DMS79 (cell line): ENCODE data around the gene RFLNA.

Source experiments
- DNase-seq: peaks from one replicate; lab custom pipeline; 2025; lab: John Stamatoyannopoulos, UW

The RFLNA gene, protein sequence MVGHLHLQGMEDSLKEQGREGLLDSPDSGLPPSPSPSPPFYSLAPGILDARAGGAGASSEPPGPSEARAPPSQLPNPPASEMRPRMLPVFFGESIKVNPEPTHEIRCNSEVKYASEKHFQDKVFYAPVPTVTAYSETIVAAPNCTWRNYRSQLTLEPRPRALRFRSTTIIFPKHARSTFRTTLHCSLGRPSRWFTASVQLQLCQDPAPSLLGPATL

DNA sequence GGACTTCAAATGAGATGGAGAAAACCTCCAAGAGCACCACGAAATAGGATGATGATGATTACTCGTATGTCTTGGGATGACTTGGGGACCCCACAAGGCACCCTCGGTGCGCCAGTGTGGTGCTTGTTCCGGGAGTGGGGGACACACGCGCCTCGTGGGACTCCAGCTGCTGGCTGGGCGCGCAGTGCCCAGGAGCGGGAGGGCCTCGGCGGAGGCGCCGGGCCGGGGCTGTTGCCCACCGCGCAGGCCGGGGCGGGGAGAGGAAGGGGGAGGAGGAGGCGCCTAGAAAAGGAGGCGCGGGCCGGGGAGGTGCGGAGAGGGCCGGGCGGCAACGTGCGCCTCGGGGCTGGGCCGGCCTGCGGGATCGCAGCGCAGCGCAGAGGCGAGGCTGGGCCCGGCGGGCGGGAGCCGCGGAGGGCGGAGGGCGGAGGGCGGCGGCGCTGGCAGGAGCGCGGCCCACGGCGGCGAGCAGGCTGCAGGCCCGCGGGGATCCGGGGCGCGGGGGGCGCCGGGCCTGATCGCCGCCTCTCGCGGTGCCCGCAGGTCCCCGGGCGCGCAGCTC, at the start of gene RFLNA:
RFLNA (plus strand) TSS at position 314 of the 562 bp plus-strand sequence. CDS start 337 bp downstream, outside the sequence.
- no peak for DNase-seq

DNA sequence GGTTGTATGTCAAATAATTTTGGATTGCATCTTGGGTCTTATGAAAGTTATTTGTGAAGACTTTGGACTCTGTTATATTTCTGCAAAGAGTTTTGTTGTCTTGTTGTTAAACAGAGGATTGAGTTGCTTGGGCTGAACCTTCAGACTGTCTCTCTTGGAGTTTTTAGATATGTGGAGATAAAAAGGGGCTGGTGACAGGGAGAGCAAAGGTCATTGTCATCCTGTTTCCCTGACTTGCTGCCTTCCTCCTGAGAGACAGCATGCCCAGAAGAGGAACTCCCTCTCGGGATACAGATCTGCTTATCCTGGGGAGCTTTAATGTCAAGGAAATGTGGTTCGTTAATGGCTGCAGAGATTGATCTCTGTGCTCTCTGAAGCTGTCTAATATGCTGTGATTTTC, 47.6 kb upstream of the RFLNA start:
- no peak for DNase-seq

DNA sequence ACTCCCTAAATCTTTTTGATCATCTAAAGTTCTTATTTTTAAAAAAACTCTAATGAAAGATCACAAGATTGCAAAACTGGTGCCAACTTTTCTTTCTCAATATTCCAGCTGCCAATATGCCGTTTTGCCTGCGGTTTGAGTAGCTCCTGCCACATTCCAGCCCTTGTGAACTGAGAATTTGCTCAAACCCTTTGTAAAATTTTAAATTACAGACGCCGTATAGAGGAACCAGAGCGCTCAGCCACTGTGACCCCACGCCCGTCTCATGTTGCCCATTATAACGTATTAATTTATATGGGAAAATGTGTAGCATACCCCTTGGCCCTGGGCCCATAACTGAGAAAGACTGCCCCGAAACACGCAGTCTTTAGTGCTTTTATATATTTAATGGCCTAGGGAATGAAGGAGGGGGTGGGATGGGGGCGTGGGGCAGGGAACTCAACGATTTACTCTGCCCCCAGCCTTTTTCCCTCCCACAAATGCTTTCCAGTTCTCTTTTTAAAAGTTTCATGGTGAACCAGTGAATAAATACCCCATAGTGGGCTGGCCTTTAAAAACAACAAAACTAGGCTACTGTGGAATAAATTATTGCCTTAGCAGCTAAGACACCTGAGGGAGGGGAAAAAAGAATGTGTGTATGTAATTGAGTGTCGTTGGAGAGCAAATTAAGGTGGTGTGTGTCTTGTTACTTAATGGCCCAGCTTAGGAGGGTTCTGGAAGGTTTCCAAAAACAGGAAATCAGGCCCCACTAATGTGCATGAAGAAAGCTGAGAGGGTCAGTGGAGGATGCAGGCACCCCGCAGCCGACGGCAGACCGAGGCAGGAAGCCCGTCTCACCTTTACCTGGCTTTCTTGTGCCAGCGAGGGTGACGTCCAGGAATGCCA, 45.7 kb upstream of the RFLNA start:
- peak; percentile 36 for DNase-seq

GRCh38 chr12:124251186-124251585, 43.7 kb upstream of the RFLNA start:
- DNase-seq, result no peak

GRCh38 chr12:124252964-124253363, 41.9 kb upstream of the RFLNA start:
- DNase-seq, result no peak

DNA sequence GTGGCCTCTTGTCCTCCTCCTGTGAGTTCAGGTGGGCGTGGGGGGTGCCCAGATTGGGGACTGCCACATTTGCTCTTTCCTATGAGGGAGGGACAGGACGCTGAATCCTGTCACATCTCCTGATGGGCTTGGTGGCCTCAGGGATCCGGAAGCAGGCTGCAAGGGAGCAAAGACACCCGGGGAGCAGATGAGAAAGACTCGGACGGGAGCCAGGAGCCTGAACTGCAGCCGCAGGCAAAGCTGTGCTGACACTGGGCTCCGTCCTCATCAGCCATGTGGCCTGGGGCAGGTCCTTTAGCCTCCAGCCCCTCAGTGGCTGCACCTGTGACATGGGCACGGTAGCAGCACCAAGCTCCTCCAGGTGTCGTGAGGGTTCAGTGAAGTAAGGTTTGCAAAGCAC, 40.8 kb upstream of the RFLNA start:
- DNase-seq, result no peak

- DNase-seq, result no peak
Measured at GRCh38 chr12:124259154-124260066, 35.5 kb upstream of the RFLNA start.

DNA sequence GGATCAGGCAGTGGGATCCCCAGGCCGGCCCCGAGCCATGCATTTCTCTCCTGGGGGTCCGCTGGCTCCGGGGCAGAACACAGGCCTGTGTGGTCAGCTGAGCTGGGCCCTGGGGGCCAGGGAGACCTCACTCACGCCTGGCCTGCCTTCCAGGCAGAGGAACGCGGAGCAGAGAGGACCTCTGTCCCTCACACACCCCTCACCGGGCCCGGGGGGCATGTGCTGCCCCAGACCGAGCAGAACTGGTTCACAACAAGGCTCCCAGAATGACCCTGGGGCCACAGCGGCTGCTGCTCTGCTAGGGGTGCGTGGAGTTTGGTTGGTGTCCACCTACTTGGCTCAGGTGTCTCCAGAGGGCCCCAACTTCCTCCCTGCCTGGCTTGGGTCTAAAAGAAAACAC, 33.0 kb upstream of the RFLNA start:
- no peak for DNase-seq

DNA sequence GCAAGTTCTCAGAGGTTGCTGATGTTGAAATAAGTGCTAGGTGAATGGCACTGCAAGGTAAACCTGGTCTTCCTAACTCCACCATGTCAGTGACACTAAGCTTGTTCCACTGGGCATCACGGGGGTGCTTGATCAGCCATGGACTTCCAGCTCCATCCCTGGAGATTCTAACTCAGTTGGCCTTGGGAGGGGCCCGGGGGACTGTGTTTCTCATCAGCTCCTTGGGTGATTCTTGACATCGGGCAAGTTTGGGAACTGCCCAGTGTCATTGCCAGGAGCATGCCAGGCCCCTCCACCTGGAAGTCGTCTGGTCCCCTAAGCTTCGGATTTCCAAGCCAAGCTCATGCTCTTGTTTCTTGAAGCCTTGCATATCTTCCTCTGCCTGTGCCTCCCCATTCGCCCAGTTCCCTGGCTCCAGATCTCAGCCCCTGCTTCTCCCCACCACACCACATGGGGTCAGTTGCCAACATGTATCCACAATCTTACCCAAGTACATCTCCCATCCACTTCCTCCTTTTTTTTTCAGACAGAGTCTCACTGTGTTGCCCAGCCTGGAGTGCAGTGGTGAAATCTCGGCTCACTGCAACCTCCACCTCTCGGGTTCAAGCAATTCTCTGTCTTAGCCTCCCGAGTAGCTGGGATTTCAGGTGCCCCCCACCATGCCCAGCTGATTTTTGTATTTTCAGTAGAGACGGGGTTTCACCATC, 30.7 kb upstream of the RFLNA start:
- no peak for DNase-seq

- no peak for DNase-seq
Measured at GRCh38 chr12:124264879-124265278, 30.0 kb upstream of the RFLNA start.

- no peak for DNase-seq
Measured at GRCh38 chr12:124267205-124267778, 27.6 kb upstream of the RFLNA start.

DNA sequence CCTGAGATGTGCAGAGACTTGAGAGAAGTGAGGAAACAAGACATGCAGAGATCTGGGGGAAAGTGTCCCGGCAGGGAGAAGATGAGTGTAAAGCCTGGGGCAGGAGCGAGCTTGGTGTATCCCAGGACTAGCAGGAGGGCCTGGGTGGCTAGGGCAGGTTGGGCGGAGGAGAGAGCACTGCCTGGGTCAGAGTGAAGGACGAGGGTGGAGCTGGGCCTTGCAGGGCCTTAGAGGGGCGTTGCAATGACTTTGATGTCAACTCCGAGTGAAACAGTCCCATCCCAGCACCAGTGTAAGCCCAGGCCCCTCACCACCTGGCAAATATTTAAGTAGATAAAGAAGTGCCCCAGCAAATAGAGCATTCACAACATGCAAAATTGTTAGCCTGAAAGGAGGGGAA, 24.2 kb upstream of the RFLNA start:
- no peak for DNase-seq

DNA sequence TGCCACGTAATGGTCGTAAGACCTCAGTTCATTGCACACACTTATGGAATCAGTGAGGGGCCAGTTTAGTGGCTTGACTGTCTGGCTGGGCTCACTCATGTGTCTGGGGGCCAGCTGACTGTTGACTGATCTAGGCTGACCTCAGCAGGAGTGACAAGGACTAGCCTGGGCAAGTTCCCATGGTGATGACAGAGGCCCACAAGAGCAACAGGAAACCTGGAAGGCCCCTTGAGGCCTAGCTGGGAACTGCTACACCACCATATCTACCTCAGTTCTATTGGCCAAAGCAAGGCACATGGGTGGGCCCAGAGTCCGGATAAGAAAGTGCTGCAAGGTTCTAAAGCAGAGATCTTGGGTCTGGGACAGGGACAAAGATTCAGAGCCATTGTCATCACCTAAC, 21.3 kb upstream of the RFLNA start:
- DNase-seq, result no peak

- DNase-seq, result no peak
Measured at GRCh38 chr12:124276337-124276736, 18.6 kb upstream of the RFLNA start.

- DNase-seq, result no peak
Measured at GRCh38 chr12:124277394-124278241, 17.3 kb upstream of the RFLNA start.

DNA sequence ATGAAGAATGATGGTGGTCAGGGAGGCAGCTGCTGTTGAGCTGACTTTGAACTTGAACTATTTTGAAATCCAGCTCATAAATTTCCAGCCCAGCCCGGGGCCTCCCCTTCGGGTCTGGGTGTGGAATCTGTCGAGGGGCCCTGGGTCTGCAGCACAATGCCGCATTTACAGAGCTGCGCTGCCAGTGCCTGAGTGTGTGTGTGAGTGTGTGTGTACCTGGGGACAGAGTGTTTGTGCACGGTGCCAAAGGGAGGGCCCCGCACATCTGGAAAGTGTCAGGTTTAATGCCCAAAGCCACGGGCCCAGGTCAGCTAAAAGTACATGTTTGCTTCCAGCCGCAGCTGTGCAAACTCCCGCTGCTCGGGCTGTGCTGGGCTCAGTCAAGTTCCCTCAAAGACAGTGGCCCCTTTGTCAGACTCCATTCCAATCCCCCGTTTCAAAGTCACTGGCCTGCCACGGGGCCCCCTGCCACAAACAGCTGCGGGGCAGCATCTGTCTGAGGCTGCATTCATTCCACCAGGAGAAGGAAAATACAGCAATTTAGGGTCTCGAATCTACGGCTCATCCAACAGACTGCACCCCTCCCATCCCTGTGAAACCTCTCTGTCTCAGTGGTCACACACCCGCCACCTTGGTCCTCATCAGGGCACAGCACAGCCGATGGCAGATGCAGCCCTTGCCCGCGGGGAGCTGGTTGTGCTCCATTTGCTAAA, 16.3 kb upstream of the RFLNA start:
- DNase-seq, result no peak

GRCh38 chr12:124279315-124279714, 15.6 kb upstream of the RFLNA start:
- DNase-seq, result no peak

DNA sequence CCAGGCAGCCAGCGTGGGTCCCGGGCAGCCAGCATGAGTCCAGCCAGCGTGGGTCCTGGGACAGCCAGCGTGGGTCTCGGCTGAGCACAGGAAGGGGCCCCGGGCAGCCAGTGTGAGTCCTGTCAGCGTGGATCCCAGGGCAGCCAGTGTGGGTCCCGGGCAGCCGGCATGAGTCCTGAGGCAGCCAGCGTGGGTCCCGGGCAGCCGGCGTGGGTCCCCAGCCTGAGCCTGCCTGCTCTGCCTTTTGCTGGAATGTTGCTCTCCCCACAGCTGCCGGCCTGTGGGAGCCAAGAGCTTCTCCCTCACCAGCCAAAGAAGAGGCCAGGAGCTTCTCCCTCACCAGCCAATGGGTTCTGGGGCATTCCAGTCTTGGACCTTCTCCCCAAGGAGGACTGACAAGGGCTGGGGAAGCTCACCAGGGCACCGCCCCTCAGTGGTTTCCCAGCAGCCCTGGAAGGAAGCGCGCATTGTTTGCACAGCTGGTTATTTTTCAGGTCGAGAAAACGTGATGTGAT, 15.0 kb upstream of the RFLNA start:
- DNase-seq, result no peak

DNA sequence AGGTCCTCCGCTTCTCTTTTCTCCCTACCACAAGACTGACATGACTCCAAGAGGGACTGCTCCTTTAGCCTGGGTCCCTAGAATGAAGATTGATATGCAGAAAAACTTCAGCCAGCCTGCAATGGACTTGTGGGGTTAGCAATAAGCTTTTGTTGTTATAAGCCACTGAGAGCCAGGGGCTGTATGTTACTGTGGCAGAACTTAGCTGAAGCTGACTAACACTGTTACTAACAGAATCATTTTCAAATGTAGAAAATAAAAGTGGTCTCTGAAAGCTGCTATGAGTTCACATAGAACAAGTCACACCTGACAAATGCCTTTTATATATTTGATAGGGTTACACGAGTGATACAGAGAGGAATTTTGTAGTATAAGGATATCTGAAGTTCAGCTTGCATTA, 13.6 kb upstream of the RFLNA start:
- no peak for DNase-seq
